Measurements from ENCODE around the gene CTIF. TPM values are rescaled to one million over a fixed set of nuclear protein-coding genes. Genes with fewer than 3 reads are reported as not detected.

The CTIF gene
- total RNA-seq, 4 donors from 2014 or later: 14.1 to 78.2 (median 18.4) TPM

DNA sequence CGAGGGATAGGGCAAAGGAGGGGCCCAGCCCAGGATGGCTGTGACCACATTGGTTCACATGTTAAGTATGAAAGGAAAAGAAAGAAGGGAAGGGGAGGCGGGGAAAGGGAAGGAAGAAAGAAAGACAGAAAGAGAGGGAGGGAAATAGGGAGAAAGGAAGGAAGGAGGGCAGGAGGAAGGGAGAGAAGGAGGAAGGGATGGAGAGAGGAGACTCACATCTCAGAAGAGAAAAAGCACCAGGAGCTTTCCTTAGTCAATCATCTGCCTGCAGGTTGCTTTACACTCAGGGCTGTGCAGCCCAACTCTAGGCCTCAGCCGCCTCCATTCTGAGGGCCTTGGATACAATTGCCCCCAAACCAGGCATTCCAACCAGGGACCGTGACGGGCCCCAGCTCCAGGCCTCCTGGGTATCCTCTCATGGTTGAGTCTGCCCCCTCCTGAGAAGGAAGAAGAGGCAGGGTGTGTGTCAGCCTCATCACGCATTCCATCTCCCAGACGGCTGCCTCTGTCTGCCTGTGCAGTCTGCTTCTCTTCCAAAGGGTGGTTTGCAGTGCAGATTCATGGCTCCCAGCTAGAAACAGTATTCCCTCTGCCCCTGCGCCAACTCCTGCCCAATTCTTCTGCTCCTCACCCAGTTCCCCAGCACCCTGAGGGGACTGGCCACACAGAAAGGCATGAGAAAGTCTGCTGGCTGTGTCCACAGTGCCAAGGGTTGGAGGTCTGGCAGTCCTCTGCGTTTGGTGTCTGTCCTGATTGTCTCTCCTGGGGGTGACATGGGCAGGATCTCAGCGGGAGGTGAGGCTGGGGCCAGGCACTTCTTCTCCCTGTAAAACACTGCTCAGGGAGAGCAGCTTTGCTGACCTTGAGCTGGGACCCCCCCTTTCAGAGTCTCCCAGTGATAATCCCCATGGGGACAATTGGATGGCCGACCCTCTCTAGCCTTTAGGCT, 248.6 kb downstream of the CTIF start:
- in situ Hi-C loops (cut with MboI; ENCODE audit: low pct_ligation_motif_present in 1 of 4, low pct_unique_long_range_greater_than_20kb in 1 of 4, low sequenced_read_pairs in 3 of 4): loop anchor here in 1 of 4 donors (25.0 kb wide), 1 partner anchor 175 kb away; the partner anchor contains the start of gene SMAD7
- no peak for DNase-seq
- no peak overlapping the region for H3K4me3 ChIP-seq
- TF ChIP-seq, protein P1, sequence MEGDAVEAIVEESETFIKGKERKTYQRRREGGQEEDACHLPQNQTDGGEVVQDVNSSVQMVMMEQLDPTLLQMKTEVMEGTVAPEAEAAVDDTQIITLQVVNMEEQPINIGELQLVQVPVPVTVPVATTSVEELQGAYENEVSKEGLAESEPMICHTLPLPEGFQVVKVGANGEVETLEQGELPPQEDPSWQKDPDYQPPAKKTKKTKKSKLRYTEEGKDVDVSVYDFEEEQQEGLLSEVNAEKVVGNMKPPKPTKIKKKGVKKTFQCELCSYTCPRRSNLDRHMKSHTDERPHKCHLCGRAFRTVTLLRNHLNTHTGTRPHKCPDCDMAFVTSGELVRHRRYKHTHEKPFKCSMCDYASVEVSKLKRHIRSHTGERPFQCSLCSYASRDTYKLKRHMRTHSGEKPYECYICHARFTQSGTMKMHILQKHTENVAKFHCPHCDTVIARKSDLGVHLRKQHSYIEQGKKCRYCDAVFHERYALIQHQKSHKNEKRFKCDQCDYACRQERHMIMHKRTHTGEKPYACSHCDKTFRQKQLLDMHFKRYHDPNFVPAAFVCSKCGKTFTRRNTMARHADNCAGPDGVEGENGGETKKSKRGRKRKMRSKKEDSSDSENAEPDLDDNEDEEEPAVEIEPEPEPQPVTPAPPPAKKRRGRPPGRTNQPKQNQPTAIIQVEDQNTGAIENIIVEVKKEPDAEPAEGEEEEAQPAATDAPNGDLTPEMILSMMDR (IDR thresholded peaks at IDR 0.05): no peak
- TF ChIP-seq EP300 (IDR thresholded peaks at IDR 0.05; ENCODE audit: low read depth): no peak
- no peak for TF ChIP-seq POLR2A (IDR thresholded peaks at IDR 0.05)
- no peak for TF ChIP-seq POLR2AphosphoS5 (IDR thresholded peaks at IDR 0.05)
- intact Hi-C loops (cut with DNase I; ENCODE audit: low total_unique reads): loop anchor here (10.0 kb wide), 1 partner anchor 157 kb away; no protein-coding TSS in a partner anchor
- 50 to 77% methylated on average over 2 to 11 of the region's 11 CpGs for WGBS, 2 donors (ENCODE audit: low coverage in 1 of 2)
- H3K9me3 ChIP-seq: no peaks in the 10 kb centered on the region
- H3K27ac ChIP-seq: no peak overlapping the region
- H3K36me3 ChIP-seq: no peaks in the 10 kb centered on the region
- H3K27me3 ChIP-seq: no peaks in the 10 kb centered on the region
- H3K4me1 ChIP-seq: peaks cover under 1 to 19% (median 5%) of the 10 kb centered on the region in 4 donors

DNA sequence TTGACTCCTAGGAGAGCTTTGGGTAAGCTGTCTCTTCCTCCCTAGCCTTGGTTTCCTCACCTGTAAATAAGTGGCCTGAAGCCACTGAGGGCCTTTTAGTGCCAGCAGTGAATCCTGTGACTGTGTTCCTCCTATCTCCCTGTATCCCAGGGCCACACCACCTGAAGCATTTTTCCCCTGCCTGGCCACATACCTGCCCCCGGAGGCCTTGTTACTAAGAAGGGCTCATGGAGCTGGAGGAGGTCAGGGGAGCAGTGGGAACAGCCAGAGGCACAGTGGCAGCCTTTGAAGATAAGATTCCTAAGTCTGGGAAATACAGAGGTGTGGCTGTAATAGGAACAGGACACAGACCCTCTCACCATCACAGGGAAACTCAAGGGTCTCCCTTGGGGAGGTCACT, 249.5 kb downstream of the CTIF start:
- H3K9me3 ChIP-seq: no peaks in the 10 kb centered on the region
- in situ Hi-C loops (cut with MboI; ENCODE audit: low pct_ligation_motif_present in 1 of 4, low pct_unique_long_range_greater_than_20kb in 1 of 4, low sequenced_read_pairs in 3 of 4): loop anchor here in 1 of 4 donors (25.0 kb wide), 1 partner anchor 174 kb away; the partner anchor contains the start of gene SMAD7
- no peak overlapping the region for H3K27ac ChIP-seq
- TF ChIP-seq POLR2AphosphoS5 (IDR thresholded peaks at IDR 0.05) (no peak), POLR2A (IDR thresholded peaks at IDR 0.05) (no peak), EP300 (IDR thresholded peaks at IDR 0.05; ENCODE audit: low read depth) (no peak)
- TF ChIP-seq, protein P1 (IDR thresholded peaks at IDR 0.05): no peak
- H3K4me1 ChIP-seq: peaks cover 0 to 13% (median 2%) of the 10 kb centered on the region in 4 donors
- 100% methylated on average over 1 of the region's 1 CpG; no CpG with 5 or more reads in 1 of the 2 donors for WGBS, 2 donors (ENCODE audit: low coverage in 1 of 2)
- H3K36me3 ChIP-seq: no peaks in the 10 kb centered on the region
- intact Hi-C loops (cut with DNase I; ENCODE audit: low total_unique reads): loop anchor here (10.0 kb wide), 1 partner anchor 156 kb away; no protein-coding TSS in a partner anchor
- no peaks in the 10 kb centered on the region for H3K27me3 ChIP-seq
- no peak overlapping the region for H3K4me3 ChIP-seq
- DNase-seq: no peak

DNA sequence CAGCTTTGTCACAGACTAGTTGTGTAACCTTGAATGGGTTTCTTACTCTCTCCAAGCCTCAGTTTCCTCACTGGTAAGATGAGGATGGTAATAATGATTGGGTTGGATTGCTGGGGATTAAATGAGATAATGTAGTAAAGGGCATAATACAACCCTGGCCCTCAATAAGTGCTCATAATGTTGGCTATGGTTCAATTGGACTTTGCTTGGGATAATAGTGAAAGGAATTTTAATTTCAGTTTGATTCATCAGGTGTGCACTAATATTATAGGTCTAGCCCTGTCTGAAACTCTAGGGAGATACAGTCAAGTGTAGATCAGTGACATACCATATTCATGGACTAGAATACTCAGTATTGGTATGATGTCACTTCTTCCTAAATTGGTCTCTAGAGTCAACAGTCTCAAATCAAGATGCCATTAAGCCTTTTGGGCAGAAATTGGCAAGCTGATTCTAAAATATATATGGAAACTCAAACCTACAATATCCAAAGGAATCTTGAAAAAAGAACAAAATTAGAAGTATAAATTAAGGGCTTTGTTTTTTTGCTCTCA, 250.5 kb downstream of the CTIF start:
- Histone ChIP-seq H3K27me3 (no peaks in the 10 kb centered on the region), H3K4me1 (peaks cover 0 to 12% (median 2%) of the 10 kb centered on the region in 4 donors), H3K36me3 (no peaks in the 10 kb centered on the region), H3K9me3 (no peaks in the 10 kb centered on the region), H3K4me3 (no peak overlapping the region), H3K27ac (peak overlapping the region in 1 of 4 donors; percentile 10)
- TF ChIP-seq, protein P1 (IDR thresholded peaks at IDR 0.05): no peak
- TF ChIP-seq POLR2AphosphoS5 (IDR thresholded peaks at IDR 0.05) (no peak), EP300 (IDR thresholded peaks at IDR 0.05; ENCODE audit: low read depth) (no peak), POLR2A (IDR thresholded peaks at IDR 0.05) (no peak)
- in situ Hi-C loops (cut with MboI; ENCODE audit: low pct_ligation_motif_present in 1 of 4, low pct_unique_long_range_greater_than_20kb in 1 of 4, low sequenced_read_pairs in 3 of 4): loop anchor here in 1 of 4 donors (25.0 kb wide), 1 partner anchor 173 kb away; the partner anchor contains the start of gene SMAD7
- intact Hi-C loops (cut with DNase I; ENCODE audit: low total_unique reads): loop anchor here (10.0 kb wide), 1 partner anchor 155 kb away; no protein-coding TSS in a partner anchor
- DNase-seq: no peak

Data from transverse colon (tissue), 4 donors.